CD4-positive, alpha-beta T cell treated with Interleukin-2 at 100 ng/mL for 4 hours (primary cell): ENCODE measurements around the gene SPNS2.

Source experiments
- DNase-seq: peaks from one replicate; pipeline ENCODE4 v3.0.0-alpha.2; 2020; ENCODE audit warnings: low spot score

Gene SPNS2

GRCh38 chr17:4498461-4499397 lies at the start of gene SPNS2:
TSS of gene SPNS2 (plus strand) at chr17:4498881. CDS start at chr17:4499048, 167 bp downstream.
- DNase-seq, result peak; percentile 51

DNA sequence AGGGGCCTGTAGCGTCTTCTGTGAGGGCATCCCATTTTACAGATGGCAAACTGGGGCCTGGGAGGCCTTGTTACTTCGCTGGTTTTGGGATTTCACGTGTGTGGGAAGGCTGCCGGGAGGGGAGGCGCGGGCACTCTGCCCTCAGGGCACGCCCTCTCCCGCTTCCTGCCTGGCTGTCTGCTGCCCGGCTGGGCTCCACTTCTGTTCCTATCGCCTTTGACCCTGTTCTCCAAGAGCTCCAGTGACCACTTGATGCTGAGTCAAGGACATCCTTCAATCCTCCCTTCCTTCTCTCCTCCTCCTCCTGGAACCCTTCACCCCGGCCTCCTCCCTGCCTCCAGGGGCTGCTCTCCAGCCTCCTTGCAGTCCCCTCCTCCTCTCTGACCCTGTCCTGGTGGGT lies 48.9 kb upstream of the SPNS2 start:
- DNase-seq, result no peak

DNA sequence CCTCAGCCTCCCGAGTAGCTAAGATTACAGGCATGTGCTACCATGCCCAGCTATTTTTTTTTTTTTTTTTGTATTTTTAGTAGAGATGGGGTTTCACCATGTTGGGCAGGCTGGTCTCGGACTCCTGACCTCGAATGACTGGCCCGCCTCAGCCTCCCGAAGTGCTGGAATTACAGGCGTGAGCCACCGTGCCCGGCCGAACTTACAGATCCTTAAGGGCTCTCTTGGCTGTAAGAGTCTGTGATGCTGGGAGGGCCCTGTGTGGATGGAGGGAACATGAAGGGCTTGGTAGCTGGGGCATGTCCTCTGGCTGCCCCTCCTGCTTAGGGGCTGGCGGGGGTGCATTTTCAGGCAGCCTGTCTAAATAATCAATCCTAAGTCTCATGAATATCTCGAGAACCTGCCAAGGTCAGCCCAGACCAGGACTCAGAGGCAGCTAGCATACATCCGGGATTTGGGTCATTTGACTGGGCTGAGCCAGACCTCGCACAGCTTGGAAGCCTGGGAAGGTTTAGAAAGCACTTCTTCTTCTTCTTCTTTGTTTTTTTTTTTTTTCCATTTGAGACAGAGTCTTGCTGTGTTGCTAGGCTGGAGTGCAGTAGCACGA lies 47.9 kb upstream of the SPNS2 start:
- DNase-seq, result no peak

DNA sequence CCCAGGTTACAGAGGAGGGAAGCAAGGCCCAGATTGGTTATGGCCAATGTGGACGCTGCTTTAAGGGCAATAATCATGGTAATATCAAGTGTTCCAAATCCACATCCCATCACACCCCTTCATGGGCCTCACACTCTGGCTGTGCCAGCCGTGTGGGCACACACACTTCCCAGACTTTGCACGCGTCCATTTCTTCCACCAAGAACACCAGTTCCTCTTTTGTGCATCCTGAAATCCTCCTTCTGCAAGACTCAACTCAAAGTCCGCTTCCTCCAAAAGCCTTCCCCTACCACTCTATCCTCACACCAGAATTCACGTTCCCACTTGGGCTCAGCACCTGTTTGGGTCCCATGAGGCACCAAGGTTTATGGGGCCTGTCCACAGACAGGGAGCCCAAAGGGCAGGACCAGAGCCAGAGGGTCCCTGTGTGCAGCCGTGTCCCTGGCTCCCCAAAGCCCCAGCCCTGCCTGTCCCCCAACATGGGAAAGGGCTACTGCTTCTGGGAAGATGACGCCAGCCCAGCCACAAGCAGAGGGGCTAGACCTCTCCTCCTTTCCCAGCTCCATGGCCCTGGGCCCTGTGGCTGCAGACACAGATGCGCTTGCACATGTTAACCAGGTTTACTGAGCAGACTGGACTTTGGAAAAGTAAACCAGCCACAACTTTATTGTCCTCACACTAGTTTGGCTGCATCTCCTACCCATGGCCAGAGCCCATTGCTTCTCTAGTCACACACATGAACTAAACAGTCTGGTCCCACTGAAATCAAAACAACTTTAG lies 44.7 kb upstream of the SPNS2 start:
- DNase-seq, result no peak

DNA sequence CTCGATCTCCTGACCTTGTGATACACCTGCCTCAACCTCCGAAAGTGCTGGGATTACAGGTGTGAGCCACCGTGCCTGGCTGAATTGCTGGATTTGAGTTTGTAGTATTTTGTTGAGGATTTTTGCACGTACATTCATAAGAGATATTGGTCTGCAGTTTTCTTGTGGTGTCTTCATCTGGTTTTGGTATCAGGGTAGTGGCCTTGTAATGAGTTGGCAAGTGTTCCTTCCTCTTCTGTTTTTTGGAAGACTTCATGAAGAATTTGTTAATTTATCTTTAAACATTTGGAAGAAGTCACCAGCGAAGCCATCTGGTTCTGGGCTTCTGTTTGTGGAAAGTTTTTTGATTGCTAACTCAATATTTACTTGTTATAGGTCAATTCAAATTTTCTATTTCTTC lies 38.0 kb upstream of the SPNS2 start:
- DNase-seq, result no peak

- no peak for DNase-seq
Measured at GRCh38 chr17:4463818-4464476, 34.7 kb upstream of the SPNS2 start.

GRCh38 chr17:4465786-4466185 lies 32.9 kb upstream of the SPNS2 start:
- DNase-seq, result no peak

GRCh38 chr17:4467287-4467686 lies 31.4 kb upstream of the SPNS2 start:
- no peak for DNase-seq

- no peak for DNase-seq
Measured at GRCh38 chr17:4469552-4469951, 29.1 kb upstream of the SPNS2 start.

DNA sequence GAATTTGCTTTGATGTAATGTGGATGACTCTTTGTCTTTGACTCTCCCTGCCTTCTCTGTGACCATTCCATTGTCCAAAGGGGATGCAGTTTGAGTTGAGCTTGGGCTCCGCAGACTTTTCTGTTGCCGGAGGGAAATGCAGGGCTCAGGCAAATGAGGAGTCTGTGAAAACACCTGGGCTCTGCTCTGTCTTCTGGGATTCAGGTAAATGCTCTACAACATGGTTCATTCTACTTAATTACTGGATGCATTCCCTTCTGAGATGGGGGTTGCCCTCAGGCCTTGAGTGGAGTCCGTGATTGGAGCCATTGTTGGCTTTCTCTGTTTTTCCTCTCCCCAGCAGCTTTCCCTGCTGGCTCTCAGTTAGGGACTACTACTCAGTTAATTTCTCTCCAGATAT lies 26.4 kb upstream of the SPNS2 start:
- DNase-seq, result no peak

DNA sequence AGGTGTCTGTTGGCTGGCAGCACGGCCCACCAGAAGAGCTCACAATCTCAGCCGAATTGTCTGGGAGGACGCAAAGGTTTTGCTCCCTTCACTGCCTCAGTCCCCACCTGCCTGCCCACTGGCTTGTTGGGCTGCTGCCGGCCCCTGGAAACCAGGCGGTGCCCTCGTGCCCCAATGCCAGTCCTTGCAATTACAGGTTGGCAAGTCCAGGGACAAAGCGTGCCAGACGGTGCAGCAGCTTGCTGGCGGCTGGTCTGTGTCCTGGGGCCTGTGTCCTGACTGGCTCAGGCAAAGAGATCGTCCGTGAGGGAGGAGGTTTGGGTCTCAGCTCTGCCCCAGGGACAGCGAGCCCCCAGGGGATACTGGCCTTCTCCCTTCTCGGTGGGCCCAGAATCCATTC lies 24.6 kb upstream of the SPNS2 start:
- no peak for DNase-seq

DNA sequence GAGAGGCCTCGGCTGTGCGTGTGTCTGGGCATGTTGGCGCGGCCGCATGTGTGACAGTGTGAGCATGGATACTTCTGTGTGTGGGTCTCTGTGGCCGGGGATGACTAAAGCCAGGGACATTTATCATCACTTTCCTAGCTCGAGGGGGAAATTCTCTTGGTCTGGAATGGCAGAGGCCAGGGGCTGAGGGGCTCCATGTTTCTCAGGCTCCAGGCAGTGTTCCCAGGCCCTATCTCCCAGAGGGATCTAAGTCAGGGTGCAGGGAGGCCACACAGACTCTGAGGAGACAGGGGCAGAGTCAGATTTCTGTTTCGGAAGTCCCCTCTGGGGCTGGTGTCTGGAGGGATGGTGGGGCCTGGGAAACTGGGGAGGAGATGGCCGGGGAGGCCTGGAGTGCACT lies 23.7 kb upstream of the SPNS2 start:
- no peak for DNase-seq

DNA sequence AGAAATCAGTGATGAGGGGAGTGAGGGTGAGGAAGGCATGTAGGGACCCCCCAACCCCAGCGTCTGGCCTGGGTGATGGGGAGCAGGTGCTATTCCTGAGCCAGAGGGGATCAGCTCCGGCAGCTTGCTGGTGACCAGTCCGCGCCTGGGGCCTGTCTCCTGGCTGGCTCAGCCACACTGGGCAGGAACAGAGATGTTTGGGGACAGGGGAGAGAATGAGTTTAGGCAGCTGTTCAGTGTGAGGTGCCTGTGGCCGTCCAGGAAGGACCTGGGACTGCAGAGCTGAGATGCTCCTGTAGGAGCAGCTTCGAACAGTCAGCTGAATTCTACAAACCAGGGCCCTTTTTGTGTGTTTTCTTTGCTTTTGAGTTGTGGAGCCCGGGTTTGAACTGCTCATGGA lies 23.2 kb upstream of the SPNS2 start:
- no peak for DNase-seq

DNA sequence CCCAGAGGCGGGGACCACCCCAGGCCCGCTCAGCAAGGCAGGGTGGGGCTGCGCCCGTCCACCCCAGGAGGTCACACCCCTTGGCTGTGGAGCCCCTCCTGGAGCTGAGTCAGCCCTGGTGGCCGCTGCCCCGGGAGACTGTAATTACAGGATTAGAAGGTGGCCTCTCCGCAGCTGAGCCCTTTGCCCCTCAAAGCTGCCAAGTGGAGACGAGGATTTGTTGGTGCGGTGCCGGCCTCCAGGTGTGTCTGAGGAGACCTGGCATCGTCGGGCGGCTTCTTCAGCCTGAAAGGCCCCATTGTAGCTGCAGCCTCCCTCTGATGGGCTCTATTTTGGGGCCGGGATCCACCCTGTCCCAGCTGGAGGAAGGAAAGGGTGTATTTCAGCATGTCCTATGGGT lies 22.7 kb upstream of the SPNS2 start:
- no peak for DNase-seq

DNA sequence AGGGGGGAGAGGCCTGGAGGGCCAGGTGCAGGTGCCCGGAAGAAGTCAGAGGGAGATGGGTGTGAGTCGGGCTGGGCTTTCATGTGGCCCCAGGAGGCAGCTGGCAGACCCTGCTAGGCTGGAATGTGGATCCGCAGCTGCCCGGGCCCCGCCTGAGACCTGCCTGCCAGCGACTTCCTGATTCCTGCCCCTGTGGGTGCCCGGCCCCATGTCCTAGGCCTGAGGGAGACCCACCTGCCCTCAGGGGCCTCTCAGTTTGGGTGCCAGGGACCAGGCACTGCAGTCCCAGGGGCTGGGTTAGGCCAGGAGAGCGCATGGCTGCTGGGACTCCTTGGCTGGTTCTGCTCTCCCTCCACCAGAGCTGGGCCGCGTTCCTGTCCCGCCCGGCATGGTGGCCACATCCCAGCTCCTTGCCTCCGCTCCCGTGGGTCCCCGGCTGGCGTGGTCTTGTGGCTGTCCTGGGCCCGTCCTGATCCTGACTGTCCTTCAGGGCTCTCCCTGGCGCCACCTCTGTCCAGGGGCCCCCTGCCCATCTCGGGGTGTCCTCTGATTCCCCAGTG lies 22.1 kb upstream of the SPNS2 start:
- no peak for DNase-seq

DNA sequence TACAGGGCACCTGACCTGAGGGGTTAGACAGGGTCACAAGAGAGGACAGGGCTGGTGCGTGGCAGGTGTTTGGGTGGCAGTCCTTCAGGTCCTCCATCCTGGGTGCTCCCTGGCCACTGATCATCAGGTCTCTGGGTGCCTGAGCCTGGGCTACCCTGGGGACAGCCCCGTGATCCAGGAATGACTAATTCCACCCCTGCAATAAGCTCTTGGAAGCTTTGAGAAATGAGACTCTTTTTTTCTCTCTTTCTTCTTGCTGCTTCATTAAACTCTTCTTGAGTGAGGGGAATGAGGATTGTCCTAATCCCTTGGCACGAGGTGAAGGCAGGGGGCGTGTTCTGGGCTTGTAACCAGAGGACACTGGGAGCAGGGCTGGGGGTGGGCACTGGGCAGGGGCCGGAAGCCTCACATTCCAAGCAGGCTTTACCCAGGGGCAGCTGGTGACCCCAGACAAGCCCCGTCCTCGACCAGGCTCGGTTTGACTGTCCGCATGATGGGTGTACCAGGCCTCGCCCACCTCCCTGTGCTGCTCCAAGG lies 21.4 kb upstream of the SPNS2 start:
- no peak for DNase-seq

GRCh38 chr17:4478318-4478830 lies 20.3 kb upstream of the SPNS2 start:
- DNase-seq, result no peak

DNA sequence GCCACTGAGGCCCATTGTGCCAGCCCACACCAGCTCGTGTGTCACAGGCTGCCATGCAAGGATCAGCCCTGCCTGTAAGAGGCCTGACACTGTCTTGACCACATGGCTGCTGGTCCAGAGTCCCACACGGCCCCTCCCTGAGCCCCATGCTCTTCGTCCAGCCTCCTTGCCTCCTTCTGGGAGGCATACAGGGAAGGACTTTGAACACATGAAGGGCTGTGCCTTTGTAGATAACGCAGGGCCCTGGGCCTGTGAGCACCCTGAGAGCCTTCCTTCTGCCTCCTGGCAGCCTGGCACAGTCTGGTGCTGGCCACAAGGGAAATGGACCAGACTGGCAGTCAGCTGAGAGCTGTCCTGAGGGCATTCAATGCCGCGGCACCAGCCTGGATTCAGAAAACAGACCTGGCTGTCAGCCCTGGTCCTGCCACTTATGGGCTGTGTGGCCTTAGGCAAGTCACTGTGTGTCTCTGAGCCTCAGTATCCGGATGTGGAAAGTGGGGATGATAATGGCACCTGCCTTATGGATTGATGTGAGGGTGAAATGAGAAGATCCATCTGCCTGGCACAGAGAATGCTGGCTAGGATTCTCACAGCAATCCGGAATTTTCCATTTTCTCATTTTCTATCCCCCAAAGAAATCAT lies 19.2 kb upstream of the SPNS2 start:
- no peak for DNase-seq

GRCh38 chr17:4479982-4480751 lies 18.5 kb upstream of the SPNS2 start:
- no peak for DNase-seq
